Dendritic cell treated with granulocyte-macrophage colony-stimulating factor and Interleukin-4, amounts not matched to agents 40 ng/mL and 50 ng/mL, for 4 days (primary cell): Measurements from ENCODE around the gene LAYN.
A peak's percentile ranks its signal among the peaks of the same experiment; 100 is the strongest.

Source experiments
- H3K27ac Mint-ChIP-seq: one replicate; pipeline ENCODE4 v1.8.0; 2022; ENCODE audit warnings: mild to moderate bottlenecking, mixed read lengths
- H3K27me3 Mint-ChIP-seq: one replicate; pipeline ENCODE4 v1.8.0; 2022; ENCODE audit warnings: mild to moderate bottlenecking, mixed read lengths
- H3K36me3 Mint-ChIP-seq: one replicate; pipeline ENCODE4 v1.8.0; 2022; ENCODE audit warnings: low read depth, mixed read lengths
- H3K4me1 Mint-ChIP-seq: one replicate; pipeline ENCODE4 v1.8.0; 2022; ENCODE audit warnings: low read depth, mixed read lengths
- H3K4me3 Mint-ChIP-seq: one replicate; pipeline ENCODE4 v1.8.0; 2022; ENCODE audit warnings: mild to moderate bottlenecking, moderate library complexity, mixed read lengths
- H3K9me3 Mint-ChIP-seq: one replicate; pipeline ENCODE4 v1.8.0; 2022; ENCODE audit warnings: mixed read lengths
- intact Hi-C: fragments of 100-400 bp; cut with micrococcal nuclease; formaldehyde crosslinking; loops from one replicate; pipeline ENCODE4 v1.15.0; 2022

The LAYN gene

DNA sequence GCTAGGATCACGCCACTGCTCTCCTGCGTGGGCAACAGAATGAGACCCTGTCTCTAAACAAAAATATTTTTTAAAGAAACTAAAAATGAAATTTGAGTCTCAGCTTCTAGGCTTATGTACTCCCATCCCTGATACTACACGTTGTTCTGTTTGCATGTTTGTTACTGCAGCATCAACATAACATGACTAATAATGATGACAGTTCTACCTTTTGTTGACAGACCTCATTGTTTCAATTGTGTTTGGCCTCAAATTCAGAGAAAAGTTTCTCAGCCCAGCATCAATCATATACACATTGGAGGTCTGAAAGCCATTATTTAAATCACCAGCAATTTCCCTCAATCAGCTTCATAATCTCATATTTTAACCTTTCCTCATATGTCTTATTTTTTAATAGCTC, 20.8 kb downstream of the LAYN start:
- Mint-ChIP-seq H3K9me3 (peaks cover 4% of the 10 kb centered on the region), H3K4me1 (peaks cover 7% of the 10 kb centered on the region), H3K27ac (no peak overlapping the region), H3K36me3 (no peaks in the 10 kb centered on the region), H3K4me3 (no peak overlapping the region), H3K27me3 (peaks cover 1% of the 10 kb centered on the region)
- intact Hi-C loops = no loop called here

DNA sequence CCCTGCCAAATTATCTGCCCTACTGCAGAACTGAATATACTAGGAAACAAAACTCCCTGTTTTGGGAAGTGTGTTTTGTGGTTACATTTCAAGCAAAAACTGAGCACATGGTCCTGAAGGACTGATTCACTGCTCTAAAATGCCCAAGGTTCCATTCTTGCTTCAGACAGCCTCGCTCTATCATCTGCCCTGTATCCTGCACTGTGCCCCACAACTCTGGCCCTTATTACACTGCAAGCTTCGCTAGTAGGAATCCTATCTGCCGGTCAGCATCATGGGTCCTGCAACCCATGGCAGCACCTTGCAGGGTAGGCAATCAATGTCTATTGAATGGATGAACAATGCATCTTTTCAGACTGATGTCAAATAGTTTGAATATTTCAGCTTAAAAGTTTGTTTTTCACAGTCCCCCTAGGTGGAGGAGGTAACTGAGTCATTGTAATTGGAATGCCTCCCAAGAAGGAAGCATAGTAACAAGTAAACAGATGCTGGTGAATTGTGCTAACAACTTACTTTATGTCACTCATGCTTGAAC, 21.3 kb downstream of the LAYN start:
- Mint-ChIP-seq H3K9me3 (no peaks in the 10 kb centered on the region), H3K27ac (no peak overlapping the region), H3K4me1 (peaks cover 7% of the 10 kb centered on the region), H3K4me3 (no peak overlapping the region), H3K27me3 (peaks cover 1% of the 10 kb centered on the region), H3K36me3 (no peaks in the 10 kb centered on the region)
- intact Hi-C loops = no loop called here

DNA sequence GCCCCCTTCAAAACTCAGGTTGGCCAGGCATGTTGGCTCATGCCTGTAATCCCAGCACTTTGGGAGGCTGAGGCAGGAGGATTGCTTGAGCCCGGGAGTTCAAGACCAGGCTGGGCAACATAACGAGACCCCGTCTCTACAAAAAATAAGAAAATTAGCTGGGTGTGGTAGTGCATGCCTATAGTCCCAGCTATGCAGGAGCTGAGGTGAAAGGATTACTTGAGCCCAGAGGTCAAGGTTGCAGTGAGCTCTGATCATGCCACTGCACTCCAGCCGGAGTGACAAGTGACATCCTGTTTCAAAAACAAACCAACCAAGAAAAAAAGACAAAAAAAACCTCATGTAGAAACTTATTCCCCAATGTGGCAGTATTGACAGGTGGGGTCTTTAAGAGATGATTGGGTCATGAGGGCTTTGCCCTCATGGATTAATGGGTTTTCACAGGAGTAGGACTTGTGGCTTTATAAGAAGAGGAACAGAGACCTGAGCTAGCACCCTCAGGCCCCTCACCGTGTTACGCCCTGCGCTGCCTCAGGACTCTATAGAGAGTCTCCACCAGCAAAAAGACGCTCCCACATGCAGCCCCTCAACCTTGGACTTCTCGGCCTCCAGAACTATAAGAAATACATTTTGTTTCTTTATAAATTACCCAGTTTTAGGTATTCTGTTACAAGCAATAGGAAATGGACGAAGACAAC, 22.3 kb downstream of the LAYN start:
- Mint-ChIP-seq H3K27me3 (peaks cover 1% of the 10 kb centered on the region), H3K27ac (no peak overlapping the region), H3K4me3 (no peak overlapping the region), H3K9me3 (no peaks in the 10 kb centered on the region), H3K4me1 (peaks cover 7% of the 10 kb centered on the region), H3K36me3 (no peaks in the 10 kb centered on the region)
- intact Hi-C loops = no loop called here

DNA sequence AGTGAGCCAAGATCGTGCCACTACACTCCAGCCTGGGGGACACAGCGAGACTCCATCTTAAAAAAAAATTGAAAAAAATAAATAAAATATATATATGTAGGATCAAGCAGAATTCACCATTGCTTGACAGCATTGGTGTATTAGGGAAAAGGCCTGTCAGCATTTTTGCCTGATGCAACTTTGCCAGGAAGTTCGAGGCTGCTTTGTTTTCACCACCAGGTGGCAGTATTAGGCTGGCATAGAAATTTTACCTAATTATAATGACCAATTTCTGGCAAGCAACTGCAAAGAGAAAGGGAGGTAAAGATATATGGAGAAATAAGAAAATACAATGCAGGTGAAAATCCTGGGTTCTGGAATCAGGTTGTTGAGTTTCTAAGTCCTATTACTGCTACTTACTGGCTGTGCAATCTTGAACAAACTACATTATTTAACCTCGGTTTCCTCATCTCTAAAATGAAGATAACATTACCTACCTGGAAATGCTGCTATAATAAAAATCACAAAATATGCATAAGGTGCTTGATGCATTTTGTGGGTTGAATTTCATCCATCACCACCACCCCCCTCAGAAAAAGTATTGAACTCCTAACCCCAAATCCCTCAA, 24.7 kb downstream of the LAYN start:
- Mint-ChIP-seq H3K27ac (no peak overlapping the region), H3K4me1 (peaks cover 7% of the 10 kb centered on the region)
- intact Hi-C loops = loop anchor here (1.0 kb wide), 2 partner anchors 212 to 276 kb away; no protein-coding TSS in a partner anchor

DNA sequence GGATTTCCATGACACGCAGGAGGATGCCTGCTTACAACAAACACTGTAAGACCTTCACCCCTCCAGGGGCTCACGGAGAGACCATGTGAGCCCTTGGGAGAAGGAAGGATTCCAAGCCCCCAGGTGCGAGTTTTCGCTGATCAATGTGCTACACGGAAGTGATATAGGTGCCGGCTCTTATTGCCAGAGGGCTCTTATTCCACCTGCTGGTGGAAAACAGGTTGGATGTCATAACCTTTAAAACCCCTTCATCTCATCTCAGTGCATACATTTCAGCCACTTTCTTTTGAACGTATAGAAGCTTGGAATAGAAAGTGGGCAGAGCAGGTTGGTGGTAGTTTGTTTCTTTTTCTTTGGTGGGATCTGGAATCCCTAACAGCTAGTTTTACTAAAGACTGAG, 25.8 kb downstream of the LAYN start:
- Mint-ChIP-seq H3K4me1 (peaks cover 7% of the 10 kb centered on the region), H3K4me3 (no peak overlapping the region), H3K27me3 (peaks cover 1% of the 10 kb centered on the region), H3K27ac (no peak overlapping the region), H3K36me3 (no peaks in the 10 kb centered on the region), H3K9me3 (no peaks in the 10 kb centered on the region)
- intact Hi-C loops = no loop called here

More for the DNA sequence above, 24.7 kb downstream of the LAYN start:
- Mint-ChIP-seq H3K9me3 (no peaks in the 10 kb centered on the region), H3K36me3 (no peaks in the 10 kb centered on the region), H3K4me3 (no peak overlapping the region), H3K27me3 (peaks cover 1% of the 10 kb centered on the region)

DNA sequence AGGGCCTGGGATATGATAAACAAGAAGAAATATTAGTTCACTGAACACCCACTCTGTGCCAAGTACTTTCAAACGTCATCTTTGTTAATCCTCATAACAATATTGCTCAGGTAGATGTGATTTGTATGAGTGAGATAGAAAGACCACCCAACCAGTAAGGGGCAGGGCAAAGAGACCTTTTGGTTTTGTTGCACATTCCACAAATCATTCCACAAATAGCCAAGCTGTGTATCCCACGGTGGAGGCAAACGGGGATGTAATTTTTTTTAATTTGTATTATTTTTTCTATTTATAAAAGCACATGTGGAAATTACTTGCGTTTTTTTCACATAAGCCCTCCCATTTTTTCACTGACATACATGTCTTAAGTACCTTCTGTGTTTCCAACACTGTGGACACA, 29.0 kb downstream of the LAYN start:
- no peak overlapping the region for H3K27ac Mint-ChIP-seq
- intact Hi-C loops = no loop called here
- H3K4me3 Mint-ChIP-seq = no peak overlapping the region
- no peaks in the 10 kb centered on the region for H3K9me3 Mint-ChIP-seq
- H3K27me3 Mint-ChIP-seq = no peaks in the 10 kb centered on the region
- no peaks in the 10 kb centered on the region for H3K36me3 Mint-ChIP-seq
- H3K4me1 Mint-ChIP-seq = peaks cover 8% of the 10 kb centered on the region

DNA sequence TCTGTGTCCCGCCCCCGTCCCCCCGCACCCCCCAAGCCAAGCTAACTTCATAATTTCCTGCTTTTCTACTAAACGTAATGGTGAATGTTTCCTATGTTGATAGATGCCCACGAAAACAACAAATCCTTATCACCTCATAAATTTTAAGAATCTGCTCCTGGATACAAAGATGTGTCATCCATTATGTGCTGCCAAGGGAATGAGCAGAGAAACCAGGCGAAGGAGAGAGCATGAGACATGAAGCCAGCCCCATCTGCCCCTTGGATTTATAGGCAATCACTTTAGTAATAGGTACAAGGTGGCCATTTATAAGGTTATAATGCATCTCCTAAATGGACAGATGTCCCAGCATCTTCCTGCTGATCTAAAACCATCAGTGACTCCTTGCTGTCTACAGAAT, 30.3 kb downstream of the LAYN start:
- Mint-ChIP-seq H3K4me1 (peaks cover 12% of the 10 kb centered on the region), H3K9me3 (no peaks in the 10 kb centered on the region), H3K4me3 (no peak overlapping the region), H3K36me3 (no peaks in the 10 kb centered on the region), H3K27ac (no peak overlapping the region), H3K27me3 (no peaks in the 10 kb centered on the region)
- intact Hi-C loops = no loop called here

DNA sequence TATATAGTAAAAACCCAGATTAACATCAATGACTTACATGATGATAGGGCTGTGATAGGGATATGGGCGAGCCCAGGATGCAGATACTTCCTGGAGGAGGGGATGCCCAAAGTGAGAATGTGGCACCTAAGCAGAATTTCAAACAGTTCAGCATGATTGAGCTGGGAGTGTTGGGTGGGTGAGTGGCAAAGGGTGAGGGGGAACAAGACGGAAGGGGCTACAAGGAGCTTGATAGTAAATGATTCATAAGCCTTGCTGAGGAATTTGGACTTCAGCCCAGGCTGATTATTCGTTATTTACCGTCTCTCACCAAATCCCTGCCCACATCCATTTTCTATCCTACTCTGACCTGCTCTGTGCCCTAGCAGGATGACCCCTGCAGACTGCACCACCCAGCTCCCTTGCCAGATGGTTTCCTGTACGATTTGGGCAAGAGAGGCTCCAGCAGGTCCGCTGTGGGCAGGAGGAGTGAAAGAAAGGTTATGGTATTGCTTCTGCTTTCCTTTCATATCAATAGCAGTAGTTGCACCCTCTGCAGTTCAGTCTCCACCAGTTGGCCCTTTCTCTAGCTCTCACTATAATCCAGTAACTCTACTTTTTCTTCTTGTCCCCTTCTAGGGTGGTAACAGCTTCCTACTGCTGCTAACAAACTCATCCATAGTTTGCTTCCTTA, 31.4 kb downstream of the LAYN start:
- H3K9me3 Mint-ChIP-seq = no peaks in the 10 kb centered on the region
- no peaks in the 10 kb centered on the region for H3K36me3 Mint-ChIP-seq
- H3K27me3 Mint-ChIP-seq = no peaks in the 10 kb centered on the region
- H3K4me3 Mint-ChIP-seq = no peak overlapping the region
- intact Hi-C loops = no loop called here
- peaks cover 12% of the 10 kb centered on the region for H3K4me1 Mint-ChIP-seq
- no peak overlapping the region for H3K27ac Mint-ChIP-seq

DNA sequence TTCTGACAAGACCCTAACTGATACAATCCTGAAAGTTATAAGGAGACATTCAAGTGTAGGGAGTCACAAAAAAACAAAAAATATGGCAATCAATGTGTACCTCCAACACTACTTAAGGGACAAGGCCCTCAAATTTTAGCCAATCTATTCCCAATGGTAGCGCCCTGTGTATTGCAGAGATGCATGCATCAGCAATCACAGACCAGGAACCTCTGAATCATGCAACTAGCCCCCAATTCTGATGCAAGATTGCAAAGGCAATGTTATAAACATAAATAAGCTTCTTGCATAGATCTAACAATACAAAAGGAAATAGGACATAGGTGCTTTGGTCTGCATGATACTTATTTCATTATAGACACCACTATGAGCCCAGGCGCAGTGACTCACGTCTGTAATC, 32.1 kb downstream of the LAYN start:
- Mint-ChIP-seq H3K36me3 (no peaks in the 10 kb centered on the region), H3K4me3 (no peak overlapping the region), H3K4me1 (peaks cover 12% of the 10 kb centered on the region)

DNA sequence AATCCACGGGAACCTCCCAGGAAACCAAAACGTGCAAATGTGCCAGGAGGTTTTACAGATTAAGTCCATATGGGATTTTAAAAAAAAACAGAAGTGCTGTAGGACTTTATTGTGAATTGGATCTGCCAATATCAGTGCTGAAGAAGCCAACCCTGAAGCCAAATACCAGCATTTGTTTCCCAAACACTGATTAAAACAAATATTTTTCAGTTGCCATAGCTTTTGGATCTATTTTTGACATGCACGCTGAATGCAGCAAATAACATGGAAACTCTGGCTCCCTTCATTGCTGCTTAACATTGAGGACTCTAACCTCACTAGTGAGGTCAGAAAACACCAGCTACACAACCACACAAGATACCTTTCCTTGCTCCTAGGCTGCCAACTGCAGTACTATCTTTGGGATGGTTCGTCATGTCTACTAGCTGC, 33.3 kb downstream of the LAYN start:
- Mint-ChIP-seq H3K9me3 (no peaks in the 10 kb centered on the region), H3K36me3 (no peaks in the 10 kb centered on the region), H3K27ac (no peak overlapping the region), H3K27me3 (no peaks in the 10 kb centered on the region), H3K4me1 (peaks cover 12% of the 10 kb centered on the region), H3K4me3 (no peak overlapping the region)
- intact Hi-C loops = no loop called here

More for the DNA sequence above, 32.1 kb downstream of the LAYN start:
- no peaks in the 10 kb centered on the region for H3K27me3 Mint-ChIP-seq
- intact Hi-C loops = no loop called here
- H3K27ac Mint-ChIP-seq = no peak overlapping the region
- H3K9me3 Mint-ChIP-seq = no peaks in the 10 kb centered on the region

DNA sequence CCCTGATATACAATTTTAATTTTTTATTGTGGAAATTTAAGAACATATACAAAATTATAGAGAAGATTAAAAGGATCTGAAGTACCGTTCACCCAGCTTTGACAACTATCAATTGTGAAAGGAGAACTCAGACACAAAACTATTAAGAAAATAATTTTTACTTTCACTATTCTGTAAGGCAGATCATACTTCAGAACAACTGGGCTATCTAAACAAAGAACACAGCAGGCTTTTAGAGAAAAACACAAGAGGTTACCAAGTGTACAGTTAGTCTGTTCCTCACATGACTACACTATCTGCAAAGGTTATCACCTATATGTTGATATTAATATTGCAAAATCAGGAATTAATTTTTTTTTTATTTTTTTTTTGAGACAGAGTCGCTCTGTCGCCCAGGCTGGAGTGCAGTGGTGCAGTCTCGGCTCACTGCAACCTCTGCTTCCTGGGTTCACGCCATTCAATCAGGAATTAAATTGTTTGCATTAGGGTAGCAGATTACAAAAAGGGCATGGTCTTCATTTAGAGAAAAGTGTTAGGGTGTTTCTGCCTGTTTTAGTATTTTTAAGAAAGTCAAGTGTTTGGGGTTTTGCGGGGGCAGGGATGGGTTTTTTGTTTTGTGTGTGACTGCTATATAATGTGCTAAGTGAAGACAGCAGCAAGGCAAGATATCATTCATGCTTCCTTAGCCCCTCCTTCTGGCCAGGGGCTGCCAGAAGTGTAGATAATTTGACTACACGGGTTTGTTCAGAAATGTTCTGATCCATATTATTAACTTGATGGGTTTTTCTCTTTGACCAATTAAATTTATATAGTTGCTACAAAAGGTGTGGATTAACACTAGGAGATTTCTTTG, 34.1 kb downstream of the LAYN start:
- Mint-ChIP-seq H3K27ac (no peak overlapping the region), H3K27me3 (no peaks in the 10 kb centered on the region), H3K4me1 (peaks cover 12% of the 10 kb centered on the region), H3K4me3 (peak overlapping the region; percentile 52), H3K9me3 (no peaks in the 10 kb centered on the region), H3K36me3 (no peaks in the 10 kb centered on the region)
- intact Hi-C loops = no loop called here

DNA sequence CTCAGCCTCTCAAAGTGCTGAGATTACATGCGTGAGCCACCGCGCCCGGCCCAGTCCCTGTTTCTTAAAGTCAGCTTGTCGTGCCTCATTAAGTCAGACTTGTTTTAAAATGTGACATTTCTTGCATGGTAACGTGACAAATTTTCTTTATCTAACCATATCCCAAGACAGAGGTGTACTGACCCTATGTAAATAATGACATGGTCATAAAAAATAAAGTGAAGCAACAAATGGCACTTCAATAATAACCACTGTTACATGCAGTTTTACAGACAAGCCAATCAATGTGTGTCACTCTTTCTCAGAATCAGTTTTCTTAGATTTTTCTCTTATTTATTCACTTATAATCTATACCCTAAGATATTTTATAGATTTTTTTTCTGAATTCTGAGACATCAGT, 35.2 kb downstream of the LAYN start:
- intact Hi-C loops = no loop called here
- Mint-ChIP-seq H3K4me1 (peaks cover 12% of the 10 kb centered on the region), H3K9me3 (no peaks in the 10 kb centered on the region), H3K27ac (no peak overlapping the region), H3K4me3 (no peak overlapping the region), H3K27me3 (no peaks in the 10 kb centered on the region), H3K36me3 (no peaks in the 10 kb centered on the region)

DNA sequence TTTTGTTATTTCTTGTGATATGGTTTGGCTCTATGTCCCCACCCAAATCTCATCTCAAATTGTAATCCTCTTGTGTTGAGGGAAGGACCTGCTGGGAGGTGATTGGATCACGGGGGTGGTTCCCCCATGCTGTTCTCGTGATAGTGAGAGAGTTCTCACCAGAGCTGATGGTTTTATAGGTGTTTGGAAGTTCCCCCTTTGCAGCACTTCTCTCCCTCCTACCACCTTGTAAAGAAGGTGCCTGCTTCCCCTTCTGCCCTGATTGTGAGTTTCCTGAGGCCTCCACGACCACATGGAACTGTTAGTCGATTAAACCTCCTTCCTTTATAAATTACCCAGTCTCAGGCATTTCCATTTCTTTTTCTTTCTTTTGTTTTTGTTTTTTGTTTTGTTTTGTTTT, 37.3 kb downstream of the LAYN start:
- Mint-ChIP-seq H3K27me3 (no peaks in the 10 kb centered on the region), H3K9me3 (no peaks in the 10 kb centered on the region), H3K4me1 (peaks cover 4% of the 10 kb centered on the region), H3K27ac (no peak overlapping the region), H3K4me3 (no peak overlapping the region), H3K36me3 (no peaks in the 10 kb centered on the region)
- intact Hi-C loops = no loop called here
